Fibroblast of skin of scalp (primary cell): Measurements from ENCODE around the gene KIAA0586.
"Not testable (repeated sequence)": the region's sequence is repeated elsewhere in the genome, so short reads cannot be mapped to it uniquely, and the experiment has no call there.

ENCODE experiments used
- DNase-seq: peaks from one replicate; pipeline ENCODE4 v3.0.0-alpha.2; 2013

Gene KIAA0586

DNA sequence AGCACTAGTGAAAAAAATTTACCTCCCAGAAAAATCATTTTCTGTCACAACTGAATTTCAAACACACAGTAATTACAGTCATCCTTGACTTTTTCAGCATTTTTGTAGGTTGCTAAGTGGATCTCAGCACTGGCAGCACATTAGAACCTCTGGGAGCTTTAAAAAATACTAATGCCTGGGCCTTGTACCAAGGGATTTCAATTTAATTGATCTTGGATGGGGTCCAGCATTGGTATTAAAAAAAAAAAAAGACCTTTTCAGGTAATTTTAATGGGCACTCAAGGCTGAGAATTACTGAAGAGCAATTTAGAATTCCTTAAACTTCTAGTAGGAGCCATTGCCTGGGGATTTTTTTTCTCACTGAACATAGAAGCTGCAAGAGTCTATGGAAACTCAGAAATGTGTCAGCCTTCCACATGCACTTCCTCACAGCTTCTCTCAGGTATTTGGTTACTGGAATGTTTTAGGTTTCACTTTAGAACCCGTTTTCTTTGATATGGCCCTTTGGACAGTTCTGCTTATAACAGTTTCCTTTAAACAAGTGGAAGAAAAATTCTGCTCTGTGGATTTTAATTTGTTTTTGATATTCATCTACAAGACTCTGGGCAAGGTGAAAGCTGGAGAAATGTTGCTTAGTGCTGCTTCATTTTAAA is 121.7 kb downstream of the KIAA0586 start:
- DNase-seq = no peak

DNA sequence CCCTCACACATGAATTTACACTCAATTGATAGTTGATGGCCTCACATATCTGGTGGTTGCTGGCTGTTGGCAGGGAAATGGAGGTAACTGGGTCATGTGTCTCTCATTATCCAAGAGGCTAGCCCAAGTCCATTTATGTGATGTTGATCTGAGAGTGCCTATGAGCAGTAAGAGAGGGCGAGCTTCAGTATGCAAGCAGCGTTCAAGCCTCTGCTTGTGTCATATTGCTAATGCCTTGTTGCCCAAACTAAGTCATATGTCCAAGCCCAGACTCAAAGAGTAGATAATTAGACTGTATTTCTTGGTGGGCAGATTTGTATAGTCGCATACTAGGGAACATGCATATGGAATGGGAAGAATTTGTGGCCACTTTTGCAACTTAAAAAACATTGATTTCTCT is 126.4 kb downstream of the KIAA0586 start:
- no peak for DNase-seq

DNA sequence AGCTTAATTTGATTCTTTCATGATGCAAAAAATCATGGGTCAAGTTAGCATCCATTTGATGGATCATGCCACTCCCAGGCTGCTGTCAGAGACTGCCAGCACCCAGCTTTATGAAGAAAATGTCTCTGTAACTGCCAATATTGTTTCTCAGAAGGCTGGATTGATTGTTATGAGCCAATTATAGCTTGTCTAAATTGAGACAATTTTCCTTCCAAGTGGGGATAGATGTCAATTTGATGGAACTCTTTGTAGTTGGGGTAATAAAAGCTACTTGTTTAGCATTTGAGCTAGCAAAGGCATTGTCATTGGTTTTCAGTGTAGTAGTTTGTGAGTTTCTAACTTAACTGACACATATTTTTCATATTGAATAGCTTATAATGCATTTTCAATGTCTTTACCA is 128.1 kb downstream of the KIAA0586 start:
- no peak for DNase-seq

DNA sequence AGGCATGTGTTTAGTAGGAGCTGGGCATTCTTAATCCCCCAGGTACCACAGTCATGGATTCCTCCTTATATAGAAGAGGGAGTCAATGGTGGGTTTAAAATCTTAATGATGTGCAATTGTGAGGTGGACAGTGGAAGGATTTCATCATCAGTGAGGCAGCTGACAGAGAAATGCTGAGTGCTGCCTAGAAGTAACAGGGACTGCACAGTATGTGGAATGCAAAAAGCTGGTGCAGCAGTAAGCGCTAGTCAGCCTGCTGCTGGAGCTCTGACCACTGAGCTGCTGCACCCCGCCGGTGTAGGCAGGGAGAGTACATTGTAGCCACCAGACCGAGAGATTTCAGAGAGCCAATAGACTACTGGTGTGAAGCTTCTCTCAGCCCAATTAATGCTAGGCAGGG is 129.7 kb downstream of the KIAA0586 start:
- no peak for DNase-seq

DNA sequence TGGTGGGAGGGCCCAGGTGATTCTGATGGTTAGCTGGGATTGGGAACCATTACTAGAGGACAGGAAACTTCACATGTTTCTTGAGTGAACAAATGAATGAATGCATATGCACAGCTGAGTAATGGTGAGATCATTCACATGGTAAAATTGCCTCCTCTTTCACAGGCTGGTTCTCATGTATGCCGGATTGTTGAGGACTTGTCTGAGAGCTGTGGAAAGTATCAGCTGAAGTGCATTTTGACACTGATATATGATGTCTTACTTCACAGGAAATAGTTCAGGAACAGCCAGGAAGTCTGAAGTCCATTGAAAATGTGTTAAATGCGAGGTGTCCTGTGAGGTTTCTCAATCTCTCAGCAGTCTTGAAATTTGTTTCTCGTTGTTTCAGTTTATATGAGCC is 132.7 kb downstream of the KIAA0586 start:
- peak; percentile 44 for DNase-seq

DNA sequence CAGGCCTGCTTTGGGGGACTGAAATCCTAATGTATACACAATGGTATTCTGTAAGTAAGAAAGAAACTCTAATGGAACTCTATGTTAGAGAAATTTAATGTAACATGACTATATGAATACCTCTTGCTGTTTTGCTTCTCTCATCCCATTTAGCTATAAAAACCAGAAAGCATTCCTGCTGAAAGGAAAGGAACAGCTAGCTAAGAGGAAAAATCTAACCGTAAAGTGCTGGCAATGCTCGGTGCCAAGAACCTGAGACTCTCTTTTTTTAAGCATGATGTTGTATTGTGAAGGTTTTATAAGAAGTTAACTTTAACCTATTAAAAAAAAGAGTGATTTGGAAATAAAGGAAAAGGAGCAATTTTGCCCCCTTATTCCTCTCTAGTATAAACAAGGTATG is 134.6 kb downstream of the KIAA0586 start:
- no peak for DNase-seq

DNA sequence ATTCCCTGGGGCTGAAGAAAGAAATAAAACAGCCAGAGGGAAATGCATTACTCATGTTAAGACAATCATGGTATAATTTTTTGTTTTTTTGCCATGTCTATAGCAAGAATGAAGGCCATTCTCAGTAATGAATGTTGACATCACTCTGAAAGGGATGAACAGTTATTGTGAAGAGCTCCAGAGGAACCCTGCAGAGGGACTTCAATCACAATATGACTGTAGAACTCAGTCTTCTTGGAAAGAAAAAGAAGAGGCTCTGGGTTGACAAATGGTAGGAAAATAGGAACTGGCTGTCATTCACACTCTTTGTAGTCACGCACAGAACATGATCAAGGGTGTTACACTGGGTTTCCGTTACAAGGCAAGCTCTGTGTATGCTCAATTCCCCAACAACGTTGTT is 136.5 kb downstream of the KIAA0586 start:
- peak; percentile 42 for DNase-seq

DNA sequence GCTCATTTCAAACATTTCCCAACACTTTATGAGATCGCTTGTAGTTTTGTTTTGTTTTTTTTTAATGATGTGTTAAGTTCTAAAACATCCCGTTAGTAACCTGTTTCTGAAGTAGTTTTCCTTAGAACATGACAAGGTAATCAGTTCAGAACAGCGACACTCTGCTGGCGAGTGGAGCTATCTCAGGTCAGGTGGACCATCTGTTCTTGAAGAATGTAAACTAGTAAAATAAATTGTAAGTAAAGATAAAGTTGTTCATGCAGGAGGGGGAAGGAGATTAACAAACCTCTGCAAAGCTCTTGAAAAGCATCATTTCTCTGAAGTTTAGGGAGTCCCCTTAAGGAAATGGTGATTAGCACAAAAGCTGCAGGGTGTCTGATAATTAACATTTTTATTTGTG is 138.3 kb downstream of the KIAA0586 start:
- no peak for DNase-seq

GRCh38 chr14:58566979-58567378 is 139.5 kb downstream of the KIAA0586 start:
- no peak for DNase-seq

GRCh38 chr14:58568322-58568721 is 140.8 kb downstream of the KIAA0586 start:
- no peak for DNase-seq

GRCh38 chr14:58571256-58571655 is 143.7 kb downstream of the KIAA0586 start:
- no peak for DNase-seq

GRCh38 chr14:58571769-58572472 is 144.4 kb downstream of the KIAA0586 start:
- peak; percentile 48 for DNase-seq

- no peak for DNase-seq
Measured at GRCh38 chr14:58572473-58572853, 144.9 kb downstream of the KIAA0586 start.

DNA sequence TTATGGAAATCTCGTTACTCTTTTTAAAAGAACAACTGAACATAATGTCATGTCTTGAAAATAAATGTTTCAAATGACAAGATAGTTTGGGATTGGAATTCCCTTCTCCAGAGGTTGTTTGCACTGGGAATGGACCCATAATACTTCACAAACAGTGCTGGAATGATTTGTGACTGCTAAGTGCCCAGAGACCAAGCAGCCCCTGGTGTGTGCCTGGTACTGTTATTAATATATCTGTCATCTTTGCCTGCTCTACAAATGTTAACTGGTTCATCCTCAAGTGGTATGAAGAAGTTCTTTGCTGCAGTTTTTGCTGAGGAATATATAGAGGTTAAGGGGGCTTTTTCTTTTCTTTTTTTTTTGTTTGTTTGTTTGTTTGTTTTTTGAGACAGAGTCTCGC is 145.3 kb downstream of the KIAA0586 start:
- DNase-seq = no peak

DNA sequence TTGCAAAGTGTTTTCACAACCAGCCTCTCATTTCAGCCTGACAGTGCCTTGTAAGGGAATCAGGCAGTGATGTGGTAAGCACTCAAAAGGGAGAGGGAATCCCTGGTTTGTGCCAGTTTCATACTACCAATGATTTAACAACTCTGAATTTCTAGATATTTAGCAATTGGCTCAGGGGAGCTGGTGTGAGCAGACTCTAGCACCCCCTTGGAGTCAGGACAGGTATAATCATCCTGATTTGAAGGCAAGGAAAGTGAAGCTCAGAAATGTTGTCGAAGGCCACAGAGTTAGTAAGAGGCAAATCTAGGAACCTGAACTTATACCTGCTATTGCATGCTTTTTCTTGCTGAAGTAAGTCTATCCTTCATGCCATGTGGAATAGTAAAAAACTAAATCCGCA is 147.1 kb downstream of the KIAA0586 start:
- DNase-seq = no peak

- DNase-seq = no peak
Measured at GRCh38 chr14:58575956-58576355, 148.4 kb downstream of the KIAA0586 start.

GRCh38 chr14:58580035-58580434 is 152.5 kb downstream of the KIAA0586 start:
- not testable (repeated sequence) for DNase-seq

GRCh38 chr14:58581389-58581788 is 153.9 kb downstream of the KIAA0586 start:
- DNase-seq = not testable (repeated sequence)

- DNase-seq = peak; percentile 57
Measured at GRCh38 chr14:58584383-58584782, 156.9 kb downstream of the KIAA0586 start.

DNA sequence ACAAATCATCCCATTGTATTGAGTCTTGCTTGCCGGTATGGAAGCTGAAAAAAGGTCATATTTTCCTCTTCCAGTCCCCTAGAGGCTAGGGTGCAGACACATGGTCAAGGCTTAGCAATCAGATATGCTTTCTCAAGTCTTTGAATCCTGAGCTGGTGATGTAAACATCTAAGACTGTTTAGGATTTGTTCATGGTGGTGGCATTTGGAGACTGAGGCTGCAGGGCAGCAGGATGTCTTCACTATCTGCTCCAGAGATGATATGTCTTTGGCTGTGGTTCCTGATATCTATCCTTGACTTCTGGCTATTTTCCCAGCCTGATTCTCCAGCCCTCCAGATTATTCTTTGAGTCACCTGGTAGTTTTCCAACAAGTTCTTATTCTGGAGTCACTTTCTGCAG is 159.8 kb downstream of the KIAA0586 start:
- DNase-seq = peak; percentile 96

- DNase-seq = not testable (repeated sequence)
Measured at GRCh38 chr14:58588321-58588720, 160.8 kb downstream of the KIAA0586 start.

- no peak for DNase-seq
Measured at GRCh38 chr14:58593977-58594376, 166.5 kb downstream of the KIAA0586 start.

- DNase-seq = no peak
Measured at GRCh38 chr14:58597041-58597440, 169.5 kb downstream of the KIAA0586 start.

GRCh38 chr14:58598028-58598803 is 170.7 kb downstream of the KIAA0586 start:
- no peak for DNase-seq
